Gastrocnemius medialis (tissue), 4 donors: ENCODE results near the gene BST2.

ENCODE experiments used
- POLR2A ChIP-seq, 2 donors: fragments of 450-650 bp; IDR thresholded peaks; one replicate each; pipeline ENCODE4 v1.6.1; 2017; ENCODE audit warnings: antibody characterized with exemption in 2 of 2, mild to moderate bottlenecking in 2 of 2, moderate library complexity in 2 of 2
- TF ChIP-seq, protein P1 (sequence below), 5 experiments: fragments of 450-650 bp in 3 of 5; fragments of 200-600 bp in 2 of 5; sonication (generic) in 2 of 5; IDR thresholded peaks in 4 of 5; conservative IDR thresholded peaks in 1 of 5; 1 replicate in 4 of 5; 2 replicates in 1 of 5; pipeline ENCODE4 v1.5.1; 2016 to 2019; ENCODE audit warnings: antibody characterized with exemption in 5 of 5, mild to moderate bottlenecking in 3 of 5, moderate library complexity in 3 of 5

GRCh38 chr19:17357078-17357666, 48.3 kb downstream of the BST2 start:
- no peak for TF ChIP-seq POLR2A (IDR thresholded peaks at IDR 0.05)
- TF ChIP-seq, protein P1, sequence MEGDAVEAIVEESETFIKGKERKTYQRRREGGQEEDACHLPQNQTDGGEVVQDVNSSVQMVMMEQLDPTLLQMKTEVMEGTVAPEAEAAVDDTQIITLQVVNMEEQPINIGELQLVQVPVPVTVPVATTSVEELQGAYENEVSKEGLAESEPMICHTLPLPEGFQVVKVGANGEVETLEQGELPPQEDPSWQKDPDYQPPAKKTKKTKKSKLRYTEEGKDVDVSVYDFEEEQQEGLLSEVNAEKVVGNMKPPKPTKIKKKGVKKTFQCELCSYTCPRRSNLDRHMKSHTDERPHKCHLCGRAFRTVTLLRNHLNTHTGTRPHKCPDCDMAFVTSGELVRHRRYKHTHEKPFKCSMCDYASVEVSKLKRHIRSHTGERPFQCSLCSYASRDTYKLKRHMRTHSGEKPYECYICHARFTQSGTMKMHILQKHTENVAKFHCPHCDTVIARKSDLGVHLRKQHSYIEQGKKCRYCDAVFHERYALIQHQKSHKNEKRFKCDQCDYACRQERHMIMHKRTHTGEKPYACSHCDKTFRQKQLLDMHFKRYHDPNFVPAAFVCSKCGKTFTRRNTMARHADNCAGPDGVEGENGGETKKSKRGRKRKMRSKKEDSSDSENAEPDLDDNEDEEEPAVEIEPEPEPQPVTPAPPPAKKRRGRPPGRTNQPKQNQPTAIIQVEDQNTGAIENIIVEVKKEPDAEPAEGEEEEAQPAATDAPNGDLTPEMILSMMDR (IDR thresholded peaks at IDR 0.05 in 4 of 5, conservative IDR thresholded peaks at IDR 0.05 in 1 of 5) = no peak
